Retina (tissue), 1 donor: ENCODE results near the gene PPP1R27.
A peak's percentile ranks its signal among the peaks of the same experiment; 100 is the strongest.

Experiments
- DNase-seq: peaks from one replicate; pipeline ENCODE4 v3.0.0-alpha.2; 2016

PPP1R27 gene, protein sequence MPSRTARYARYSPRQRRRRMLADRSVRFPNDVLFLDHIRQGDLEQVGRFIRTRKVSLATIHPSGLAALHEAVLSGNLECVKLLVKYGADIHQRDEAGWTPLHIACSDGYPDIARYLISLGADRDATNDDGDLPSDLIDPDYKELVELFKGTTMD

DNA sequence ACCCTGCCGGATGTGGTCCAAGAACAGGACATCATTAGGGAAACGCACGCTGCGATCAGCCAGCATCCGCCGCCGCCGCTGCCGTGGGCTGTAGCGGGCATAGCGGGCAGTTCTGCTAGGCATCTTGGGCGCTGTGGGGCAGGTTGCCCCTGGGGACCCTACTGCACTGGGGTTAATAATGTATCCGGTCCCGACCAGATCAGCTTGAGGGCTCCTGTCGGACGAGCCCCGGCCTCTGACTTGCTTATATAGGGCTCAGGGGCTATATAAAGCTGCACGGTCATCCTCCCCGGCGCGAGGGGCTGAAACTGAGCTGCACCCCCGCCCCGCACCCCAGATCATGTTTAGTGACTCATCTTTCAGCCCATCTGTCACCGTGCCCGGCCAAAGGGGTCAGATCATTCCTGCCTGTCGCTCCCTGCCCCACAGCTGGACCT, at the start of gene PPP1R27:
Gene PPP1R27 (minus strand): TSS at position 220 of the 437 bp plus-strand sequence. CDS start 97 bp downstream, at position 123.
- no peak for DNase-seq

DNA sequence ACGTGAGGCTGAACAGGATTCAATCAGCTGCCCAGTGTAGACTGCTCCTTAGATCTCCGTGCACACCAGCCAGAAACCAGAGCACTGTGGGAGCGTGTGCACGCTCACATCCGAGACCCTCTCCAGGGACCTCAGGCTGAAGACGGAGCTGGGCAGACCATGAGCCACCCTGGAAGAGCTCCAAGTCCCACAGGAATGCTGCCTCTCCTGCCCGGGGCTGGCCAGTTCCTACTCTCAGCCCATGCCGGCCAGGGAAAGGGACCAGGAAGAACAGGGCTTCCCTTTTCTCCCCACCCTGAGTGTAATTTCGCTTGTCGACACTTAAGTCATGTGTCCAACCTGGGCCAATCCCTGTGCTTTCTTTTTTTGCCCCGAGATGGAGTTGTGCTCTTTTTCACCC, 49.7 kb upstream of the PPP1R27 start:
- DNase-seq = no peak

DNA sequence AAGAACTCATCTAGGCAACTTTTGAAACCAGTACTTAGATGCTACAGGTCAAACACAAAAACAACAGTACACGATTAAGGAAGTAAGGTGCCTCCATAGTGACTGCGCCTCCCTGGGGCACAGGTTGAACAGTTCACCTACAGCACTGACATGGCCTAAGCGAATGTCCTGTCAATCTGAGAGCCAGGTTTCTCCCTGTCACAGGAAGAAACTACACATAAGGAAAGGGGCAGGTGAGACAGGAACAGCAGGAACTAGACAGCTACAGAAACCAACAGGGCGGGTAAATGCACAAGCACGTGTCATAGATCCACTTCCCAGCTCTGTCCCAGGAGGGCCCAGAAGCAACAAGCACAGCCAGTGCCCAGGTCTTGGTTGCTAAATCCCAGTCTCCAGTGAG, 44.3 kb upstream of the PPP1R27 start:
- no peak for DNase-seq

DNA sequence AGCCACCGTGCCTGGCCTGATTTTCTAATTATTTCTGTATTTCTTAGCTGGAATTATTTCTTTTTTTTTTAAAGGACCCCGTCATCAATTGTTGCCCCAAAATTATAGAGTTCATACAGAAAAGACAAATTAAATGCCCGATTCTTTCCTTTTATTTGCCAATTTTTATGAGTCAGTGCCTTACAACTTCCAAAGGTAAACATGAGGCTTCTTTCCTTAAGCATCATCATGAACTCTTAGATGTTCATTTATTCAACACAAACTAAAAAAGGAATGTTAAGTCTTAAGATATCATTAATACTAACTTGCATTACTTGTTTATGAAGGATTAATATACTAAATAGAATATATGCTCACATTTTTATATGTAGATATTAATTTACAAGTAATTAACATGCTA, 43.4 kb upstream of the PPP1R27 start:
- no peak for DNase-seq

DNA sequence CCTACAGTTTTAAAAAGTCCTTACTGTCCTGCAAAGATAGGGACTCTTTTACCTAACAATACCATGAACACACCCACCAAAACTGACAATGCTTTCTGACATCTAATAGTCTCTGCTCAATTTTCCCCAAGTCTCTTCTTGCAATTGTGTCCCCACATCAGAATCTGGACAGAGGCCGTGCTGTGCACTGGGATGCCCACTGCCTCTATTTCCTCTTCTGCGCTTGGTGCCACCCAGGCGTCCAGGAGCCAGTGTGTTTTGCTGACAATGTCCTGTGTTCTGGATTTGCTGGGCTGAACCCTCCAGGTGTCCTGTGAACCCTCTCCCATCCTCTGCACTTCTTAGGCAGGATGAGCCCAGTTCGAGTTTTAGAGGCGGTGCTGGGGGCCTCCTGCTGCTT, 42.7 kb upstream of the PPP1R27 start:
- no peak for DNase-seq

DNA sequence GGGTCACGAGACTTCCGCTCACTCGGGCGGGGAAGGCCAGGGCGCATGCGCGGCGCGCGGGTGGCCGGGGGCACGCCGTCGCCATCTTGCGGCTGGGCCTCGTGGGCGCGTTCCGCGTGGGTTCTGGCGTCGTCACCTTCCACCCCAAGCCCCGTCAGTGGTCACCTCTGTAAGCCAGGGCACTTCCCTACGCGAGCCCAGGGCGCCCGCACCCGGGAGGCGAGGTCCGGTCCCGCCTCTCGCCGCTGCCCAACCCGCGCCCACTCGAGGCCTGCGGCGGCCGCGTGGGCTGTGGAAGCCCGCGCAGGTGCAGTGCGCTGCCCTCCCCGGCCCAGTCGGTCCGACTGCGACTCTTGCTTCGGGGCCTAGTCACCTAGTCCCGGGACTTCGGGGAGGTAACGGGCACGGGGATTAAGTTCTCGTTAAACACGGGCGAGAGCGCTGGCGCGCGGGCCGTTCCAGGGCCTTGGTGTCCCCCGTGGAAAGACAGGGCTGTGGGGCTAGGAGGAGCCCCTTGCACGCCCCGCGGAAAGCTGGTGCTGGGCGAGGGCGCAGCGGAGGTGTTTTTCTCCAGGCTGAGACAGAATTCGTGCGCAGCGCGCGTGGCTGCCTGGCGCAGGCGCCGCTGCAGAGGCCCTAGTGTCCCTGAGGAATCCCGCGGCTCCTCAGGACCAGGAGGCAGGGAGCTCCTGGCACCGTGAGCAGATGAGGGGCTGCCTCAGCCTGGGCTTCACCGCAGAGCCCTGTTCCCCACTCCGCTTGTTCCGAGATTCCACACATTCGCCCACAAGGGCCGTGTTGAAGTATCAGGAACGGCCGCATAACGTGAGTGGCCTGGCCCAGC, 36.8 kb upstream of the PPP1R27 start:
- DNase-seq = peak; percentile 90

DNA sequence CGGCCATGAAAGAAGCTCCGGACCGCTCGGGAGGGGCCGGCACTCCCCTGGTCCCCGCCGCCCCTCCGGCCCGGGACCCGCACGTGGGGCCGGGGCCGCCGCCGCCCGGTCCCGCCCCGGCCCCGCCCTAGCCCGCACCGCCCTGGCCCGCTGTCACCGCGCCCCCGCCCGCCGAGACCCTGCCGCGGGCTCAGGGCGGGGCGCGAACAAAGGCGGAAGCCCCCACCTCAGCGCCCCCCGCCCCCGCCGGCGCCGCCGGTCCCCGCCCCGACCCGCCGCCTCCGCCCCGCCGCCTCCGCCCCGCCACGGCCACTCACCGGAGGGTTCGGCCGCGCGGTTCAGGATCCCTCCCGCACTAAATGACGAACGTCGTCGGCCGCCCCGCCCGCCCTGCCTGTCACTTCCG, 36.1 kb upstream of the PPP1R27 start, which contains the start of gene ARHGDIA:
Gene ARHGDIA (minus strand): TSS at position 357 of the 406 bp plus-strand sequence. CDS start 1,407 bp downstream, outside the sequence.
- no peak for DNase-seq

DNA sequence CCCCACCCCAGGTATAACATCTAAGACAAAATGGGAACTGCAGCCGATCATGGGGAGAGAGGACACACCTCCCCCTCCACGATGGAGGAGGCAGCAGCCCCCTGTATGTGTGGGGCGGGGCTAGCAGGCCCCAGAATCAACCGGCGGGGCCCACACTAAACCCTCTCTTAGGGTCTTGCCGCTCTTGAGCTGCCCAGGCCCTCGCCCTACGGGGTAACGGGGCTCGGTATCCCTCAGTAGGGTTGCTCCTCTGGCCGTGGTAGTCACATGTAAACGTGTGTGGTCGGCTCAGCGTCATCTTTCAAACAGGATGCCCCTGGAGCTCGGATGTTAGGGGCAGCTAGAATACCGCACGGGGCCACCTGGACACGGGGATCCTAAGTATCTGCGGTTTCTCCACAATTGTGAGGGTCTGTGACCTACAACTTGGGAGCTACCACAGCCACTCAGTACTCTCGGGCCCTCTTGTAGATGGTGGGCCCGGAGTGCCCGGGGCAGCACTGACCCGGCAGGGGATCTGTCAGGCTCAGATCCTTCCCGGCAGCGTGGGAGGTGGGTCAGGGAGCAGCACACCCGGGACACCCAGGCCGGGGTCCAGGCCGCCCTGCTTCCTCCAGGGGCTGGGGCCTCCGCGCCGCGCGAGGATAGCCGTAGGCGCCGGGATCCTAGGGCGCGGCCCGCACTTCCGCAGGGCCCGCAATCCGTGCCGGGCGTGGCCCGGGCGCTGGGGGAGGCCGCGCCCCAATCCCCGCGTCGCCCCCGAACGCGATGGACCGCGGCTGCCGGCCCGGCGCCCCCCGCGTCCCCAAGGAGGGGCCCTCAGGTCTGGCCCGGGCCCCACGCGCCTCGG, 35.5 kb upstream of the PPP1R27 start:
- DNase-seq = peak; percentile 56

DNA sequence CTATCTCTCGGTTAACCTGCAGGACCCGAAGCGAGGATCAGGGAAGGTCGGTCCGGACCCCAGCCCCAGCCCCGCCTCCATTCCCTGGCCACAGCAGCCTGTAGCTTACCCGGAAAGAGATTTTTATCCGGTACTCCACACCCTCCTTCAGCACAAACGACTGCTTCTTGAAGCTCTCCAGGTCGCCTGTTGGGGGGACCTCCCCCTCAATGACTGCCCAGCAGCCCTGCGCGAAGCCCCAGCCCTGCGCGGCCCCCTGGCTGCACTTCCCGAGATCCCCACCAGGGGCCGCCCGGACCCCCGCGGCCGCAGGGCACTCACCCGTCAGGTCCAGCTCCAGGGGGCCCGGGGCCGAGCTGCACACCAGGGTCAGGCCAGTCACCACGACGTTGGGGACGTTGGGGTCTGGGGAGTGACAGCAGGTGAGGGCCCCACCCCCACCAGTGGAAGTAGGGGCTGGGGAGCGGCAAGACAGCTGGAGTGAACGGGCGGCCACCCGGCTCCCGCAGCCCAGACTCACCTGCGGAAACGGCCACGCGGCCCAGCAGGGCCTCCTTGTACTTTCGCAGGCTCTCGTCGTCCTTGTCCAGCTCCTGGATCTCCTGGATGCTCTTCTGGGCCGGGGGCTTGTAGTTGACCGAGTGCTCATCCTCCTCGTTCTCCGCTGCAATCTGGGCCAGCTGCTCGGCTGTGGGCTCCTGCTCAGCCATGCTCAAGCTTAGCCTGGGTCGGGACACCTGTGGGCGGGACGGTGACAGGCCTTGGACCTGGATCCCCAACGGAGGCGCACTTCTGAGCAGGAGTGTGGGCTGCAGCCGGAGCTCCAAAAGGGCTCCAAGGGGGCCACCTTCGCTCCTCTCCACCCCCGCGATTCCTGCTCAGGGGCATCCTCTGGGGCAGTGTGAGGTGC, 34.6 kb upstream of the PPP1R27 start:
- peak; percentile 83 for DNase-seq

DNA sequence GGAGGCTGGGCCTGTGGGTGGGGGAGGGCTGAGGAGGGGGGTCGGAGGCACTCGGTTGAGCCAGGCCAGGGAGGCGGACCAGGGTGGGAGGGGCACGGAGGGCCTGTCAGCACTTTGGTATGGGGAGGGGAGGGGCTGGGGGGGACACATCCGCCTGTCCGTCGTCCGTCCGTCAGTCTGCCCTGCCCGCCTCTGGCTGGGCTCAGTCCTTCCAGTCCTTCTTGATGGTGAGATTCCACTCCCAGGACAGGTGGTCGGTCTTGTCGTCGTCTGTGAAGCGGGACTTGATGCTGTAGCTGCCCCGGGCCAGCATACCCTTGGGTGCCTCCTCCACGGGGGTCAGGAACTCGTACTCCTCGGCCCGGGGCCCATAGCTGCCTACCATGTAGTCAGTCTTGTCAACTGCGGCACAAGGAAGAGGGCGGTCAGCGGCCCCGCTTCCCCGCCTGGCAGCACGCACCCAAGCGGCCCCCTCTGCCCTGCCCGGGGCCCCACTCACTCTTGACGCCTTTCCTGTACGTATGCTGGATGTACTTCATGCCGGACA, 33.9 kb upstream of the PPP1R27 start:
- DNase-seq = no peak

DNA sequence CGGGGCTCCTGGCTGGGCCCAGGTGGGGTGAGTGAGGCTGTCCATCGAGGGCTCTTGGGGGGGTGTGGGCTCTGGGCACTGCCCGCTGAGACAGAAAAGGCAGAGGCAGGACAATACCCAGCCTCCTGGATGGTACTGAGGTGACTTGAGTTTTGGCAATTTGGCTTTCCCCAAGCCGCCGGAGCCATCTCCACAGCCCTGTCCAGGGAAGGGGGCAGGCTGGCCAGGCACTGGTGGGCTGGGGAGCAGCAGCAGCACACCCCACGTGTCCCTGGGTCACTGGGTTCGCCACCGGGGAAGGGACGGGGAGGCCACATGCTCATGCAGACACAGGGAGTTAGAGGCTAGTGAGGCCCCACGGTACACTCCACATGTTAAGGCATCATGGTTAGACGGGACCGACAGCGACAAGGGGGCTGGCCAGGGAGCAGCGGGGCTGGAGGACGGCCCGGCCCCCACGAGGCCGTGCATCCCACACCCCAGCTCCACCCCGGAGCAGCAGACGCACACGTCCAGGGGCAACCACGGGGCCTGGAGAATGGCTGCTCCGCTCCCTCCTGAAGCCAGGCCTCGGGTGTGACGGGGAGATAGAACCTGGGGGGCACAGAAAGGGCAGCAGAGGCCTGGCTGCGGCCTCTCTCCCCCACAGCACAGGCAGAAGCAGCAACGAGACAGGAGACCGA, 33.3 kb upstream of the PPP1R27 start:
- DNase-seq = no peak

DNA sequence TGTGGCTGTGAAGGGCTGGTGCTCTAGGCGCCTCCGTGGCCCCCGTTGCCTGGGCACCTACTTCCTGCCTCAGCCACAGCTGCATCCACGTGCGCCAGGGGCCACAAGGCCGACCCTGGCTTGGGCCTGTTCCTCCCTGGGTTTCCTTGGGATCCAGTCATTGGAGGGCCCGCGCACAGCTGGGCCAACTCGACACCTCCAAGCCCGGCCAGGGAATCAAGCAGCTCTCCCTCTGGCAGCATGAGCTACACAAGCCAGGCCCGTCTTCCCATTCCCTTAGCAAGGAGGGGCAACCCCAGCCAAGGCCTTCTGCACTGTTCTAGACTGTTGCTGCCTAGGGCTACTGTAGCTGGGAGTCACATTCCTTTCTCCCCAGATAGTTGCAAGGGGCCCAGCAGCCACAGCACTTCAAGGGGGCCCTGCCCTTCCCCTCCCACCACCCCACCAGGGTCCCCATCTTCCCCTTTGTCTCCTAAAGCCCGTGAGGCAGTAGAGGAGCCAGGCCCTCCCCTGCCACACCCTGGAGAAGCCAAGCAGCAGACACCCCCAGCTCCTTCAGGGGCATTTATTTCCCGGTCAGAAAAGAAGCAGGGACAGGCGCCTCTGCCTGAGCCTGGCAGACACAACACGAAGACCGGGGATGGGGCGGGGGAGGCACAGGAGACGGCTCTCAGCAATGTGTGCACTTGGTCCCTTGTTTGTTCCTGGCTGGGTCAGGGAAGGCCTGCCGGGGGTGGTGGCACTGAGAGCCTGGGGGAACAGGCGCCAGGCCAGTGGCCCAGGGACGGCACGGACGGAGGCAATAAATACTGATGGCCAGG, 32.5 kb upstream of the PPP1R27 start:
- no peak for DNase-seq

DNA sequence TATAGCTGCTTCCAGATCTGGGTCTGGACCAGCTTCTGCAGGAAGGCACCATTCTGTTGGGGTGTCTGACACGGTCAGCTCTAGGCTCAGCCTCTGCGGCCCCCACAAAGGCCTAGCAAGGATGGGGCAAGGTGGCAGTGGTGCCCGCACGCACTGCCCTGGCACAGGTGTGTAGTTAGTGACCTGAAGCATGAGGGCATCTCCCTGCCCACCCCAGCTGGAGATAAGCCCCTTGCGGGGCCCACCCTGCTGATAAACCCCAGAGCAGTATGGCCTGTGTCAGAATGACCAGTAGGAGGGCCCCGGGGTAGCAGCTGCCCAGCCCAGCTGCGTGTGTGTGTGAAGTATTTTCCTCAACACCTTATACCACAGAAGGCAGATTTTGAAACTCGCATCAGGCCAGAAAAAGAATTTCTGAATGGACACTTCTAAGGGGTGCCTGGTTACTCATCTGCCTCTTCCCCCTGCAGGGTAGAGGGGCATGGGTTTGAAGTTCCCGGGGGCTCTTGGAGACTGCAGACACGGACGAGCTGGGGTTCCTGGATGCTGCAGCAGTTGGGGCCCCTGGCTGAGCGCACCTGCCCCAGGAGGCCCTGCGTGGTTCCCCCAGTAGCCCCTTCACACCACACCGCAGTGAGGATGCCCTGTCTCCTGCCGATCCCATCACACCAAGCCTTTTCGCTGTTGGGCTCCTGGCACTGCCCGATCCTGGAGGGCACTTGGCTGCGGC, 31.8 kb upstream of the PPP1R27 start:
- DNase-seq = no peak

DNA sequence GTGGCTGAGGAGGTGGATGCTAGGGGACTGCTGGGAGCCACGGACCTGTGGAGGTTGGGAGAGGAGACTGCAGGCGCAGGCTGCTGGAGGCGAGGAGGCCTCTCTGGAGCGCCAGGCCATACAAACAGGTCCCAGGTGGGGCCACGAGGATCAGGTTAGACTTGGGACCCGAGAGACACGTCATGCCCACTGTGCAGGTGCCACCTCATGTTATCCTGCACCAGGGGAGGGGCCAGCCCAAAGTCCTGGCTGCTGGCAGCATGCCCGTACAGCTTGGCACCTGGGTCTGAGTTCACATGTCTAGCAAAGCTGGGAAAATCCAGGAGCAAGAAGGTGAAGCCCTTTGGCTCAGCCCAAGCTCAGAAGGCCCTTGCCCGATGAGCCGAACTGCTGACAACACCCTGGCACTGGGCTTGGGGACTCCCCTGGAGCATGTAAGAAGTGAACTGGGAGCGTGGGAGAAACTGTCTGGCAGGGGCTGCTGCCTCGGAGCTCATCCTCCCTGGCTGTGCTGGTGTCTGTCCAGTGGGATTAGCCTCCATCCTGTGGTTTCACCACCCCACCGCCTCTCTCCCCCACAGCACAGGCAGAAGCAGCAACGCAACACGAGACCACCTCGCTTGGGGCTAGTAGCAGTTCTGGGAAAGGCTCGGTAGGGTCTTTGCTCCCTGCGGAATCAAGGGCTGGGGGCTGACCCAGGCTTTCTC, 31.0 kb upstream of the PPP1R27 start:
- DNase-seq = no peak

DNA sequence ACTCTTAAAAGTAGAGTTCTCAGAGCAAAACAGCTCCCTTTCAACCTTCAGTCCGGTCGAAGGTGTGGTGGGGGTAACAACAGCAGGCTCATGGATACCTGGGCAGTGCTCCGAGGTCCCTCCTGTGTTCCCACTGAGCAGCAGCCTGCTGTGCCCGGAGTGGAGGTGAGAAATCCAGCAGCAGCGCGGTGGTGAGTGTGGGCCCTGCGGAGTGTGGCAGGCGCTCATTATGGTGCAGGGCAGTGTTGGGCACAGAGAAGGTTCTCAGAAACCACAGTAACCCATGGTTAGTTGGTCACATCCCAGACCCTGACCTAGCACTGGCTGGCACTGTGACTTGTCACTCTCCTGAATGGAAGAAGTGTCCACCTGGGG, 30.5 kb upstream of the PPP1R27 start:
- DNase-seq = no peak

DNA sequence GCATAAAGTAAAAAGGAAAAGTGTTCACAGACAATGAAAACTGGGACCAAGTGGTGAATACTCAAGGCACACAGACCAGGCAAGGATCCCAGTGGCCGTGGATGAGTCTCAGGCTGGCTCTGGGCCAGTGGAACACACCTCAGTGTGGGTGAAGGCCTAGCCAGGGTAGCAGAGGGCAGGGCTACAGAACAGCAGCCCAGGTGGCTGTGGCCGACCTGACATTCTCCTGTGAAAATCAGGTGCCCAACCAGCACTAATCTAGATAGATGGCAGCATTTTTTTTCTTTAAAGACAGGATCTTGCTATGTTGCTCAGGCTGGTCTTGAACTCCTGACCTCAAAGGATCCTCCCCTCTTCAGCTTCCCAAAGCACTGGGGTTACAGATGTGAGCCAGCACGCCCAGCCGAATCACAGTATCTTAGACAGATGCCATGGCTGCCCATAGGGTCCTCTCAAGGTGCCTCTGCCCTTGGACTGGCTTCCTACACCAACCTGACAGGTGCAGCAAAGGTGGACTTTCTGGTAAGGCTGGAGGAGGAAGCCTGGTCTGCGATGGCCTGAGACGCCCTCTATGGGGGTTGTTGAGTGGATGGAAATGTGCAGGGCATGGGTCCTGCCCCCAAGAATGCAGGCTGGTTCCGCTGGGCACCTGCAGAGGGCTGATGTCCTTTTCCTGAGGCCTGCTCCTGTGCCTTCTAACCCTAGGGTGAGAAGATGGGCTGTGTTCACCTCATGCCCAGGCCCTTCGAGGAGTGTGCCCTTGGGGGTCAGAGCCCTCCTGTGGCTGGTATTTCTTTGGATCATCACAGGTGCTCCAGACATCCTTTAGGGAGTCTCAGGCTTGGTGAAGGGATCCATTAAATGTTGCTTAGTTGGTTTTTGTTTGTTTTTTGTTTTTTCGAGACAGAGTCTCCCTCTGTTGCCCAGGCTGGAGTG, 29.3 kb upstream of the PPP1R27 start:
- no peak for DNase-seq

DNA sequence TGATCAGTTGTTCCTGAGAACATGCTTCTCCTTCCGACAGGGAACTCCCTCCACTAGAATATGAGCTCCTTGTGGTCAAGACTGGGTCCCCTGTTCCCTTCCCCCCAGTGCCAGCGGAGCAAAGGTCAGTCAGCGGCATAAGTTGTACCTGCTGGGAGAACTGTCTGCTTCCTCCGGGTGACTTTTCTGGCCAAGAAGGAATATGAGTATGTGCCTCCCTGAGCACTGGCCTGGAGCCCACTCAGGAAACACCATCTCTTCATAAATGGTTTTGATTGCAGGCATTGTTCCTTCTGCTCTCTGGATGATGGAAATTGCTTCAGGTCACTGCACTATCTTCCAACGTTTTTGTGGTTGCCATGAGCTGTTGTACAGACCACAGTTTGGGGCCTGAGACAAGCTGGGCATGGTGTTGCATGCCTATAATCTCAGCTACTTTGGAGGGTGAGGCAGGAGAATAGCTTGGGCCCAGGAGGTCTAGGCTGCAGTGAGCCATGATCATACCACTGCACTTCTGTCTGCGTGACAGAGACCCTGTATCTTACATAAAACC, 28.3 kb upstream of the PPP1R27 start:
- DNase-seq = no peak
